Muscle layer of duodenum (tissue), 2 donors: ENCODE measurements around the gene TLR10.
"Not testable (repeated sequence)": the region's sequence is repeated elsewhere in the genome, so short reads cannot be mapped to it uniquely, and the experiment has no call there.

Experiments used
- H3K27ac ChIP-seq: one replicate; pipeline ENCODE4 v1.7.0; 2013; ENCODE audit warnings: mild to moderate bottlenecking, low read length
- H3K27me3 ChIP-seq: one replicate; pipeline ENCODE4 v1.7.0; 2013; ENCODE audit warnings: low read depth, mild to moderate bottlenecking, control low read depth, low read length
- H3K36me3 ChIP-seq, 2 donors: one replicate each; pipeline ENCODE4 v1.7.0; 2013; ENCODE audit warnings: low read length in 2 of 2, control low read depth in 1 of 2, mild to moderate bottlenecking in 1 of 2; ENCODE audit not compliant: insufficient read depth in 2 of 2, control insufficient read depth in 1 of 2
- H3K4me1 ChIP-seq, 2 donors: one replicate each; pipeline ENCODE4 v1.7.0; 2013; ENCODE audit warnings: low read length in 2 of 2, mild to moderate bottlenecking in 2 of 2, control low read depth in 1 of 2, moderate library complexity in 1 of 2; ENCODE audit not compliant: insufficient read depth in 2 of 2, control insufficient read depth in 1 of 2
- H3K4me3 ChIP-seq, 2 donors: one replicate each; pipeline ENCODE4 v1.7.0; 2013; ENCODE audit warnings: low read length in 2 of 2, low read depth in 1 of 2, mild to moderate bottlenecking in 1 of 2
- H3K9me3 ChIP-seq, 2 donors: one replicate each; pipeline ENCODE4 v1.7.0; 2013; ENCODE audit warnings: low read length in 2 of 2, control low read depth in 1 of 2, mild to moderate bottlenecking in 1 of 2; ENCODE audit not compliant: control insufficient read depth in 1 of 2
- donor health status: healthy.

Gene TLR10

DNA sequence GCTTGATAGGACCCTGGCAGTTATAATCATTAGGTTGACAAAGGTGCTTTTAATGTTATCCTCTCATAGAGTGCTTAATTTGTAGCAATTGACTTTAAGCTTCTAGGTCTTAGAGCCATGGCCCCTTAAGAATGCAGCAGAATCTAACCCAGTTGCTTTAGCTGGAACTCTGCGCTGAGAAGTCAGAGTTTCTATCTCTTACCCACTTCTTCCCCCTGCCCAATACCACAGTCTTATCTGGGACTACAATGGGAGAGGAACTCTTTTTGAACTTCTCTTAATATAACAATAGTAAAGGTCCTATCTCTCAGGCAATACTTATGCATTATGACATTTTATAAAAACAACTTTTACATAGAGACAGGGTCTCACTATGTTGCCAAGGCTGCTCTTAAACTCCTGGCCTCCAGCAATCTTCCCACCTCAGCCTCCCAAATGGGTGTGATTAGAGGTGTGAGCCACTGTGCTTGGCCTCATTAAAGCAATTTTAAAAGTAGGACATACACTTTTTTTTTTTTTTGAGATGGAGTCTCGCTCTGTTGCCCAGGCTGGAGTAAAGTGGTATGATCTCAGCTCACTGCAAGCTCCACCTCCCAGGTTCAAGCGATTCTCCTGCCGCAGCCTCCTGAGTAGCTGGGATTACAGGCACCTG is 1.8 kb downstream of the TLR10 start:
- Histone ChIP-seq H3K36me3 (no peaks in the 10 kb centered on the region), H3K4me1 (no peaks in the 10 kb centered on the region), H3K27me3 (no peaks in the 10 kb centered on the region), H3K4me3 (no peak overlapping the region), H3K27ac (no peak overlapping the region), H3K9me3 (no peaks in the 10 kb centered on the region)

DNA sequence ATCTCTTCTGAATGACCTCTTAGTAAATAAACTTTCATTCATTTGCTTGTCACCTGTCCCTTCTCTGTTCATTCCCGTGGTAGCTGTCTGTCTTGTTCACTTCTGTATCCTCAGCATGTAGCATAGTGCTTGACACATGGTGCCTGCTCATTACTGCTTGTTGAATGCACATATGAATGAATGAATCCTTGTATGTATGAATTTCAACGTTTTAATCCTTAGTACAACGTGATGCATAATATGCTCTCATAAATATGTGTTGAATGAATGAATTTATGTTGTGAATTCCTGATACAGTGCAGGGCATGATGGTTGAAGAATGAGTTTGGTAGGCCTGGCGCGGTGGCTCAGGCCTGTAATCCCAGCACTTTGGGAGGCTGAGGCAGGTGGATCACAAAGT is 3.0 kb downstream of the TLR10 start:
- no peak overlapping the region for H3K4me3 ChIP-seq
- no peaks in the 10 kb centered on the region for H3K36me3 ChIP-seq
- H3K9me3 ChIP-seq = peaks cover 0 to 2% of the 10 kb centered on the region in 2 donors
- no peaks in the 10 kb centered on the region for H3K27me3 ChIP-seq
- no peaks in the 10 kb centered on the region for H3K4me1 ChIP-seq
- no peak overlapping the region for H3K27ac ChIP-seq

DNA sequence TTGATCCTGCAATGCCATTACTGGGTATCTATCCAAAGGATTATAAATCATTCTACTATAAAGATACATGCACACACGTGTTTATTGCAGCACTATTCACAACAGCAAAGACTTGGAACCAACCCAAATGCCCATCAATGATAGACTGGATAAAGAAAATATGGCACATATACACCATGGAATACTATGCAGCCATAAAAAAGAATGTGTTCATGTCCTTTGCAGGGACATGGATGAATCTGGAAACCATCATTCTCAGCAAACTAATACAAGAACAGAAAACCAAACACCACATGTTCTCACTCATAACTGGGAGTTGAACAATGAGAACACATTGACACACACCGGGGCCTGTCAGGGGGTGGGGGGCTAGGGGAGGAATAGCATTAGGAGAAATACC is 4.9 kb downstream of the TLR10 start:
- H3K27ac ChIP-seq, H3K4me1 ChIP-seq, H3K4me3 ChIP-seq, H3K36me3 ChIP-seq, H3K9me3 ChIP-seq, H3K27me3 ChIP-seq: not testable (repeated sequence)

GRCh38 chr4:38775326-38775725 is 7.5 kb downstream of the TLR10 start:
- no peak overlapping the region for H3K4me3 ChIP-seq
- no peaks in the 10 kb centered on the region for H3K36me3 ChIP-seq
- no peaks in the 10 kb centered on the region for H3K27me3 ChIP-seq
- peaks cover 0 to 2% of the 10 kb centered on the region in 2 donors for H3K9me3 ChIP-seq
- no peaks in the 10 kb centered on the region for H3K4me1 ChIP-seq
- H3K27ac ChIP-seq = no peak overlapping the region

DNA sequence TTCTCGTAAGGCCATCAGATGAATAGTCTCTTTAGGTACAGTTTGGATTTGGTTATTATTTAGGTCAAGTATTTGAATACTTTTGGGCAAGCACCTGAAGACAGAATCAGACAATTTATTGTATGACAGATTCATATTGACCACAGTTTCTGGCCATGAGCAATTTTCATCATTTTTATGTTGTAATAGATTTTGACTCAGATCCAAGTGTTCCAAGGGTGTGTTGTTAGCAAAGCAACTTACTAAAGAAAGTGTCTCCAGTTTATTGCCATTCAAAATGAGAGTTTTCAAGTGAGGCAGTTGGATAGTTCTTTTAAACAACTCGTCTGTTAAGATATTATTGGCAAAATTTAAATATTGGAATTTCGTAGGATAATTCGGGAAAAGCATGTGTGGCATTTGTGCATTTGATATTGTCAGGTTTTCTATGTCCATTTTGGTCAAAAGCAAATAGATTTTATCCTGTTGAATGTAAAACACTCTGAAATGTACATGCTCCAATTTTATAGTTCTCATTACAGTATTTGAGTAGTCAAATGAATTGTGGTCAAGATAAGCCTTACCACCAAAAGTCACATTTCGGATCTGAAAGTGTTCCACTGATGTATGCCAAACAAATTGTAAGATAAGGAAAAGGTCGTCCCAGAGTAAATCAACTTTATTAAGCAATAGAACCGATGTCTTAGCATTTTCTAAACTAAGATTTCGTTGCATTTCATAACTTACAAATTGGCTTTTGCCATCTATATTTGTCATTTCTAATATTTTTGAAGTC is 8.4 kb downstream of the TLR10 start:
- H3K36me3 ChIP-seq = no peaks in the 10 kb centered on the region
- H3K4me1 ChIP-seq = no peaks in the 10 kb centered on the region
- no peak overlapping the region for H3K4me3 ChIP-seq
- H3K27ac ChIP-seq = no peak overlapping the region
- H3K9me3 ChIP-seq = peaks cover 0 to 2% of the 10 kb centered on the region in 2 donors
- H3K27me3 ChIP-seq = no peaks in the 10 kb centered on the region

GRCh38 chr4:38770281-38770680 is 12.5 kb downstream of the TLR10 start:
- not testable (repeated sequence) for H3K4me1 ChIP-seq, H3K9me3 ChIP-seq, H3K27ac ChIP-seq, H3K36me3 ChIP-seq, H3K4me3 ChIP-seq, H3K27me3 ChIP-seq

- Histone ChIP-seq H3K27ac (no peak overlapping the region), H3K36me3 (no peaks in the 10 kb centered on the region), H3K4me1 (peaks cover 0 to 4% of the 10 kb centered on the region in 2 donors)
Observed at GRCh38 chr4:38769857-38770256, 12.9 kb downstream of the TLR10 start.

GRCh38 chr4:38769441-38769840 is 13.3 kb downstream of the TLR10 start:
- H3K27ac ChIP-seq = no peak overlapping the region

More at GRCh38 chr4:38769857-38770256, 12.9 kb downstream of the TLR10 start:
- Histone ChIP-seq H3K9me3 (peaks cover 0 to under 1% of the 10 kb centered on the region in 2 donors), H3K27me3 (no peaks in the 10 kb centered on the region), H3K4me3 (no peak overlapping the region)

GRCh38 chr4:38768968-38769394 is 13.8 kb downstream of the TLR10 start:
- Histone ChIP-seq H3K27me3 (no peaks in the 10 kb centered on the region), H3K4me1 (peaks cover 0 to 4% of the 10 kb centered on the region in 2 donors), H3K36me3 (no peaks in the 10 kb centered on the region), H3K9me3 (no peaks in the 10 kb centered on the region), H3K27ac (no peak overlapping the region), H3K4me3 (no peak overlapping the region)

More at GRCh38 chr4:38769441-38769840, 13.3 kb downstream of the TLR10 start:
- Histone ChIP-seq H3K36me3 (no peaks in the 10 kb centered on the region), H3K9me3 (no peaks in the 10 kb centered on the region), H3K27me3 (no peaks in the 10 kb centered on the region), H3K4me3 (no peak overlapping the region), H3K4me1 (peaks cover 0 to 4% of the 10 kb centered on the region in 2 donors)

- not testable (repeated sequence) for H3K36me3 ChIP-seq, H3K4me3 ChIP-seq, H3K27me3 ChIP-seq, H3K9me3 ChIP-seq, H3K4me1 ChIP-seq, H3K27ac ChIP-seq
Observed at GRCh38 chr4:38766940-38767339, 15.8 kb downstream of the TLR10 start.

- Histone ChIP-seq H3K4me1 (peaks cover 0 to 4% of the 10 kb centered on the region in 2 donors), H3K27ac (no peak overlapping the region), H3K27me3 (no peaks in the 10 kb centered on the region), H3K9me3 (no peaks in the 10 kb centered on the region), H3K36me3 (no peaks in the 10 kb centered on the region), H3K4me3 (no peak overlapping the region)
Observed at GRCh38 chr4:38765382-38765781, 17.4 kb downstream of the TLR10 start.
